K562 (cell line): Measurements from ENCODE around the gene MEIS2. TPM values are rescaled to one million over a fixed set of nuclear protein-coding genes. Genes with fewer than 3 reads are reported as not detected.

Source experiments
- ATAC-seq: fragments of 200-7000 bp; cut with Tn5 transposase; 3 replicates; pipeline ENCODE4 v1.9.1; 2020; ENCODE audit warnings: moderate library complexity
- BruUV-seq: library from RNA; stranded (reverse); fragments of 400-500 nt; replicated peaks from 2 replicates; lab custom pipeline; 2021; lab: Mats Ljungman, UMichigan
- CTCF ChIA-PET: fragments of 300-600 bp; formaldehyde crosslinking; extraction: SDS; loops from one replicate; lab custom pipeline; 2021; ENCODE audit warnings: low intra/inter-chr PET ratio; lab: Yijun Ruan, JAX
- POLR2A ChIA-PET: fragments of 300-600, 350-650 bp; sonication (Branson Sonifier 250); formaldehyde crosslinking; extraction: SDS; loops from one replicate; lab custom pipeline; 2021; ENCODE audit warnings: antibody characterized with exemption, inconsistent platforms; lab: Yijun Ruan, JAX
- DNase-seq, 4 experiments: peaks; one replicate each; pipeline versions ENCODE4 v3.0.0 to v3.0.0-alpha.2; 2011 to 2018; ENCODE audit warnings: low spot score in 3 of 4, mixed read lengths in 3 of 4; ENCODE audit errors: extremely low read depth in 1 of 4
- FAIRE-seq: peaks from 2 replicates; lab custom pipeline; 2011; peaks lifted over from hg19 to GRCh38; lab: Jason Lieb, UNC
- H2AFZ ChIP-seq: 2 replicates; pipeline ENCODE4 v1.6.0; 2011; ENCODE audit warnings: low read depth, low read length, control low read depth, inconsistent platforms
- H3K27ac ChIP-seq: fragments of 200-600 bp; 3 replicates; pipeline ENCODE4 v1.8.0; 2011; ENCODE audit warnings: low read depth, mild to moderate bottlenecking, control low read depth, inconsistent platforms, low read length, moderate library complexity, mixed read lengths; ENCODE audit errors: extremely low read depth
- H3K27me3 ChIP-seq, 2 experiments: fragments of 300-600 bp in 1 of 2; 2 replicates in 1 of 2; 3 replicates in 1 of 2; pipeline versions ENCODE4 v1.6.0 to v1.8.0; 2011; ENCODE audit warnings: inconsistent platforms in 2 of 2, low read length in 2 of 2, mild to moderate bottlenecking in 1 of 2, mixed read lengths in 1 of 2, moderate library complexity in 1 of 2; ENCODE audit not compliant: control insufficient read depth in 2 of 2, insufficient read depth in 2 of 2
- H3K36me3 ChIP-seq: fragments of 300-600 bp; 3 replicates; pipeline ENCODE4 v1.8.0; 2011; ENCODE audit warnings: mild to moderate bottlenecking, low read length, inconsistent platforms; ENCODE audit not compliant: control insufficient read depth, insufficient read depth
- H3K4me1 ChIP-seq, 2 experiments: fragments of 200-600 bp in 1 of 2; replicated peaks in 1 of 2; 2 replicates in 1 of 2; 3 replicates in 1 of 2; pipeline versions ENCODE4 v1.5.1 to v1.8.0; 2011; ENCODE audit warnings: inconsistent platforms in 2 of 2, low read length in 2 of 2, mild to moderate bottlenecking in 1 of 2, mixed read lengths in 1 of 2, moderate library complexity in 1 of 2; ENCODE audit not compliant: control insufficient read depth in 2 of 2, insufficient read depth in 2 of 2
- H3K4me2 ChIP-seq: 2 replicates; pipeline ENCODE4 v1.6.1; 2011; ENCODE audit warnings: low read length, control low read depth, inconsistent platforms, mixed read lengths; ENCODE audit not compliant: insufficient read depth
- H3K4me3 ChIP-seq: fragments of 200-600 bp; sonication (generic), shearing (Covaris generic); 2 replicates; pipeline ENCODE4 v1.5.1; 2016; ENCODE audit warnings: control low read depth, inconsistent platforms
- H3K79me2 ChIP-seq: fragments of 200-600 bp; 3 replicates; pipeline ENCODE4 v1.8.0; 2011; ENCODE audit warnings: low read length, inconsistent platforms; ENCODE audit not compliant: control insufficient read depth, insufficient read depth
- H3K9ac ChIP-seq, 2 experiments: 2 replicates each; pipeline versions ENCODE4 v1.6.0 to v1.6.1; 2011; ENCODE audit warnings: low read depth in 2 of 2, low read length in 2 of 2, control low read depth in 1 of 2, inconsistent platforms in 1 of 2, mild to moderate bottlenecking in 1 of 2, mixed read lengths in 1 of 2; ENCODE audit not compliant: insufficient read depth in 1 of 2
- H3K9me1 ChIP-seq: one replicate; pipeline ENCODE4 v1.6.0; 2011; ENCODE audit warnings: inconsistent platforms, mild to moderate bottlenecking, low read length, moderate library complexity; ENCODE audit not compliant: control insufficient read depth, insufficient read depth
- H3K9me3 ChIP-seq: replicated peaks from 2 replicates; pipeline ENCODE4 v1.5.1; 2011; ENCODE audit warnings: low read depth, low read length, inconsistent platforms; ENCODE audit not compliant: control insufficient read depth, insufficient read depth
- H4K20me1 ChIP-seq: replicated peaks from 2 replicates; pipeline ENCODE4 v1.6.1; 2011; ENCODE audit warnings: low read length, inconsistent platforms, mixed read lengths; ENCODE audit not compliant: control insufficient read depth, insufficient read depth
- ADNP ChIP-seq: fragments of 200-800 bp; sonication (Bioruptor generic); IDR thresholded peaks from 2 replicates; pipeline ENCODE4 v1.6.1; 2016; ENCODE audit warnings: missing genetic modification characterization, missing compliant biosample characterization
- BCL6 ChIP-seq: fragments of 250-450 bp; sonication (Bioruptor Pico); IDR thresholded peaks from 2 replicates; pipeline ENCODE4 v1.4.0; 2020
- HMGN3 ChIP-seq: IDR thresholded peaks from 2 replicates; pipeline ENCODE4 v1.6.1; 2011; ENCODE audit warnings: borderline replicate concordance, low read depth, mild to moderate bottlenecking, mixed read lengths, low read length; ENCODE audit not compliant: insufficient read length; ENCODE audit errors: extremely low read depth
- JUND ChIP-seq, 2 experiments: IDR thresholded peaks; 2 replicates in 1 of 2; 3 replicates in 1 of 2; pipeline ENCODE4 v1.6.1; 2011; ENCODE audit warnings: borderline replicate concordance in 2 of 2, low read depth in 2 of 2, low read length in 2 of 2, improper control_type of control experiment in 1 of 2, missing biosample characterization in 1 of 2, missing genetic modification characterization in 1 of 2, missing genetic modification reagents in 1 of 2
- KAT2B ChIP-seq: IDR thresholded peaks from one replicate; pipeline ENCODE4 v1.6.1; 2012; ENCODE audit warnings: low read depth, mild to moderate bottlenecking, control low read depth, inconsistent platforms, low read length, moderate library complexity
- POLR2AphosphoS5 ChIP-seq: IDR thresholded peaks from 2 replicates; pipeline ENCODE4 v1.6.1; 2011; ENCODE audit warnings: mild to moderate bottlenecking, low read depth, low read length, moderate library complexity; ENCODE audit not compliant: control insufficient read depth, insufficient read depth
- SMARCC2 ChIP-seq: fragments of 450-650 bp; IDR thresholded peaks from 2 replicates; pipeline ENCODE4 v1.6.1; 2017; ENCODE audit warnings: antibody characterized with exemption, moderate library complexity, mild to moderate bottlenecking, low read depth
- SUPT5H ChIP-seq: fragments of 450-650 bp; IDR thresholded peaks from 2 replicates; pipeline ENCODE4 v1.6.1; 2016
- ZNF436 ChIP-seq: fragments of 250-450, 450-650 bp; sonication (Bioruptor Pico); formaldehyde crosslinking; IDR thresholded peaks from 2 replicates; pipeline ENCODE4 v1.7.0; 2020; ENCODE audit warnings: mild to moderate bottlenecking
- ZNF644 ChIP-seq: fragments of 200-800 bp; sonication (Bioruptor generic); IDR thresholded peaks from 2 replicates; pipeline ENCODE4 v1.6.1; 2016; ENCODE audit warnings: low read depth, missing genetic modification characterization, missing compliant biosample characterization
- WGBS: fragments of 100-300 bp; shearing (Covaris generic); methylation state at CpG from one replicate; pipeline ENCODE4 v1.1.6; 2016; ENCODE audit warnings: low coverage, mixed read lengths; ENCODE audit not compliant: insufficient coverage; ENCODE audit errors: missing lambda C conversion rate; 5-methylcytosine and 5-hydroxymethylcytosine counted together
- in situ Hi-C: fragments of 300-500 bp; cut with MboI; formaldehyde crosslinking; loops from 4 replicates; pipeline ENCODE4 v1.15.0; 2018; ENCODE audit warnings: inconsistent platforms, mixed read lengths
- intact Hi-C: fragments of 100-400 bp; cut with micrococcal nuclease; formaldehyde crosslinking; loops from 2 replicates; pipeline ENCODE4 v1.14.2; 2022
- polyA plus RNA-seq, 8 experiments: library from polyadenylated mRNA; depleted of rRNA in 4 of 8; stranded (reverse) in 5 of 8; unstranded in 3 of 8; fragments of >200 nt; fragmentation: Nextera tagmentation in 2 of 8; fragmentation: Illumina TruSeq in 1 of 8; extraction: Ambion mirVana in 2 of 8; extraction: Trizol in 1 of 8; gene quantifications; 2 replicates each; pipeline versions ENCODE4 v1.2.1 to v1.2.3, GENCODE V29; 2011 to 2014; ENCODE audit warnings: inconsistent platforms in 1 of 8, missing spikeins in 1 of 8
- total RNA-seq, 7 experiments: library from RNA; depleted of rRNA in 6 of 7; stranded (reverse); fragments of >200 nt in 6 of 7; fragmentation: Illumina TruSeq in 2 of 7; extraction: Trizol in 2 of 7; gene quantifications; 2 replicates each; pipeline versions ENCODE4 v1.2.1 to v1.2.3, GENCODE V29; 2011 to 2021; ENCODE audit warnings: low replicate concordance in 1 of 7
- TF ChIP-seq, protein P1 (sequence below): fragments of 250-450 bp; sonication (Bioruptor Pico); IDR thresholded peaks from 2 replicates; pipeline ENCODE4 v1.5.0; 2021; ENCODE audit warnings: mild to moderate bottlenecking, borderline replicate concordance
- TF ChIP-seq, protein P2 (sequence below), 3 experiments: IDR thresholded peaks in 2 of 3; conservative IDR thresholded peaks in 1 of 3; 2 replicates each; pipeline ENCODE4 v1.5.1; 2011 to 2012; ENCODE audit warnings: low read length in 3 of 3, mild to moderate bottlenecking in 3 of 3, control low read depth in 2 of 3, improper control_type of control experiment in 1 of 3, inconsistent platforms in 1 of 3, low read depth in 1 of 3, mixed read lengths in 1 of 3, moderate library complexity in 1 of 3; ENCODE audit not compliant: insufficient read depth in 2 of 3
- TF ChIP-seq, protein P3 (sequence below), 3 experiments: fragments of 200-800 bp in 1 of 3; fragments of 250-450 bp in 1 of 3; fragments of 450-650 bp in 1 of 3; sonication (Bioruptor Pico) in 1 of 3; sonication (Bioruptor generic) in 1 of 3; formaldehyde crosslinking in 1 of 3; IDR thresholded peaks; 2 replicates each; pipeline versions ENCODE4 v1.6.1 to v1.8.0; 2016 to 2022; ENCODE audit warnings: mild to moderate bottlenecking in 2 of 3, missing genetic modification characterization in 2 of 3, missing compliant biosample characterization in 1 of 3, moderate library complexity in 1 of 3

The MEIS2 gene
- total and polyA plus RNA-seq, 9 of the 15 experiments (the other 6 are each of a cell fraction or from before 2014, with no cell fraction given) = 7.5 to 64.2 (median 22.3) TPM

DNA sequence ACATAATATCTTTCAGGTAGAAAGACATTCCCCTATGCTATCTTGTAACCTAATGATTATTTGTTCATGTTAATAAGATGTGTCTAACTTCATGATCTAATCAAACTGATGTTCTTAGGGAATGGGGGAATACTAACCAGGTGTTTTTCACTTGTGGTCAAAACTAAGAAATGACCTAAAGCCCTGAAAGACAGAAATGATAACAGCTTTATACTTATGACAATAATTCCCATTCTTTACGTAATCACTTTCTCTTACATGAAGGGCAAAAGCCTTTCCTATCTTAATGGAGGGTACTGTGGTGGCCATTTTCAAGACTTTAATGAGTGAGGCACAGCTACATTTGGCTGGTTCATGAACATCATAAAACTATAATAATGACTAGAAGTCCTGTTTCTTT lies 33.9 kb upstream of the MEIS2 start:
- no peaks in the 10 kb centered on the region for H3K9me1 ChIP-seq
- no peaks in the 10 kb centered on the region for H3K9me3 ChIP-seq
- H3K4me2 ChIP-seq = no peak overlapping the region
- in situ Hi-C loops (loop anchor here (25.0 kb wide), 1 partner anchor 1847 kb away; no protein-coding TSS in a partner anchor), intact Hi-C loops (loop anchor here (1.0 to 10.0 kb wide), 3 partner anchors 633 to 1619 kb away; no protein-coding TSS in a partner anchor)
- POLR2A ChIA-PET = no interaction called here
- DNase-seq (no peak), ATAC-seq (no peak), FAIRE-seq (no peak)
- WGBS = 6% methylated on average over 1 of the region's 1 CpG
- H2AFZ ChIP-seq = no peak overlapping the region
- CTCF ChIA-PET = interaction anchor here (1.2 to 3.0 kb wide), 3 partner anchors 250 to 1615 kb away, joined by 3 to 48 read pairs (median 6); no protein-coding TSS in a partner anchor
- BruUV-seq = no TSS peak
- H3K36me3 ChIP-seq = no peaks in the 10 kb centered on the region
- no peaks in the 10 kb centered on the region for H3K4me1 ChIP-seq
- no peaks in the 10 kb centered on the region for H4K20me1 ChIP-seq
- no peak overlapping the region for H3K9ac ChIP-seq
- no peak overlapping the region for H3K27ac ChIP-seq
- H3K79me2 ChIP-seq = no peaks in the 10 kb centered on the region
- H3K27me3 ChIP-seq = no peaks in the 10 kb centered on the region; a peak in 1 of 5 replicates
- H3K4me3 ChIP-seq = no peak overlapping the region
- no peak for TF ChIP-seq BCL6
- TF ChIP-seq, protein P1, sequence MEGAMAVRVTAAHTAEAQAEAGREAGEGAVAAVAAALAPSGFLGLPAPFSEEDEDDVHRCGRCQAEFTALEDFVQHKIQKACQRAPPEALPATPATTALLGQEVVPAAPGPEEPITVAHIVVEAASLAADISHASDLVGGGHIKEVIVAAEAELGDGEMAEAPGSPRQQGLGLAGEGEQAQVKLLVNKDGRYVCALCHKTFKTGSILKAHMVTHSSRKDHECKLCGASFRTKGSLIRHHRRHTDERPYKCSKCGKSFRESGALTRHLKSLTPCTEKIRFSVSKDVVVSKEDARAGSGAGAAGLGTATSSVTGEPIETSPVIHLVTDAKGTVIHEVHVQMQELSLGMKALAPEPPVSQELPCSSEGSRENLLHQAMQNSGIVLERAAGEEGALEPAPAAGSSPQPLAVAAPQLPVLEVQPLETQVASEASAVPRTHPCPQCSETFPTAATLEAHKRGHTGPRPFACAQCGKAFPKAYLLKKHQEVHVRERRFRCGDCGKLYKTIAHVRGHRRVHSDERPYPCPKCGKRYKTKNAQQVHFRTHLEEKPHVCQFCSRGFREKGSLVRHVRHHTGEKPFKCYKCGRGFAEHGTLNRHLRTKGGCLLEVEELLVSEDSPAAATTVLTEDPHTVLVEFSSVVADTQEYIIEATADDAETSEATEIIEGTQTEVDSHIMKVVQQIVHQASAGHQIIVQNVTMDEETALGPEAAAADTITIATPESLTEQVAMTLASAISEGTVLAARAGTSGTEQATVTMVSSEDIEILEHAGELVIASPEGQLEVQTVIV (CRISPR knock-in tag) = no peak
- TF ChIP-seq POLR2AphosphoS5 = no peak
- TF ChIP-seq KAT2B = no peak
- no peak for TF ChIP-seq ZNF644 (tag)
- TF ChIP-seq ZNF436 (CRISPR knock-in tag) = no peak
- TF ChIP-seq, protein P2, sequence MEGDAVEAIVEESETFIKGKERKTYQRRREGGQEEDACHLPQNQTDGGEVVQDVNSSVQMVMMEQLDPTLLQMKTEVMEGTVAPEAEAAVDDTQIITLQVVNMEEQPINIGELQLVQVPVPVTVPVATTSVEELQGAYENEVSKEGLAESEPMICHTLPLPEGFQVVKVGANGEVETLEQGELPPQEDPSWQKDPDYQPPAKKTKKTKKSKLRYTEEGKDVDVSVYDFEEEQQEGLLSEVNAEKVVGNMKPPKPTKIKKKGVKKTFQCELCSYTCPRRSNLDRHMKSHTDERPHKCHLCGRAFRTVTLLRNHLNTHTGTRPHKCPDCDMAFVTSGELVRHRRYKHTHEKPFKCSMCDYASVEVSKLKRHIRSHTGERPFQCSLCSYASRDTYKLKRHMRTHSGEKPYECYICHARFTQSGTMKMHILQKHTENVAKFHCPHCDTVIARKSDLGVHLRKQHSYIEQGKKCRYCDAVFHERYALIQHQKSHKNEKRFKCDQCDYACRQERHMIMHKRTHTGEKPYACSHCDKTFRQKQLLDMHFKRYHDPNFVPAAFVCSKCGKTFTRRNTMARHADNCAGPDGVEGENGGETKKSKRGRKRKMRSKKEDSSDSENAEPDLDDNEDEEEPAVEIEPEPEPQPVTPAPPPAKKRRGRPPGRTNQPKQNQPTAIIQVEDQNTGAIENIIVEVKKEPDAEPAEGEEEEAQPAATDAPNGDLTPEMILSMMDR (IDR thresholded peaks at IDR 0.05 in 2 of 3, conservative IDR thresholded peaks at IDR 0.05 in 1 of 3; ENCODE audit: insufficient read depth in 2 of 3, low read depth in 1 of 3, low read length in 3 of 3) = no peak
- no peak for TF ChIP-seq HMGN3
- no peak for TF ChIP-seq SMARCC2
- TF ChIP-seq SUPT5H = no peak
- TF ChIP-seq, protein P3, sequence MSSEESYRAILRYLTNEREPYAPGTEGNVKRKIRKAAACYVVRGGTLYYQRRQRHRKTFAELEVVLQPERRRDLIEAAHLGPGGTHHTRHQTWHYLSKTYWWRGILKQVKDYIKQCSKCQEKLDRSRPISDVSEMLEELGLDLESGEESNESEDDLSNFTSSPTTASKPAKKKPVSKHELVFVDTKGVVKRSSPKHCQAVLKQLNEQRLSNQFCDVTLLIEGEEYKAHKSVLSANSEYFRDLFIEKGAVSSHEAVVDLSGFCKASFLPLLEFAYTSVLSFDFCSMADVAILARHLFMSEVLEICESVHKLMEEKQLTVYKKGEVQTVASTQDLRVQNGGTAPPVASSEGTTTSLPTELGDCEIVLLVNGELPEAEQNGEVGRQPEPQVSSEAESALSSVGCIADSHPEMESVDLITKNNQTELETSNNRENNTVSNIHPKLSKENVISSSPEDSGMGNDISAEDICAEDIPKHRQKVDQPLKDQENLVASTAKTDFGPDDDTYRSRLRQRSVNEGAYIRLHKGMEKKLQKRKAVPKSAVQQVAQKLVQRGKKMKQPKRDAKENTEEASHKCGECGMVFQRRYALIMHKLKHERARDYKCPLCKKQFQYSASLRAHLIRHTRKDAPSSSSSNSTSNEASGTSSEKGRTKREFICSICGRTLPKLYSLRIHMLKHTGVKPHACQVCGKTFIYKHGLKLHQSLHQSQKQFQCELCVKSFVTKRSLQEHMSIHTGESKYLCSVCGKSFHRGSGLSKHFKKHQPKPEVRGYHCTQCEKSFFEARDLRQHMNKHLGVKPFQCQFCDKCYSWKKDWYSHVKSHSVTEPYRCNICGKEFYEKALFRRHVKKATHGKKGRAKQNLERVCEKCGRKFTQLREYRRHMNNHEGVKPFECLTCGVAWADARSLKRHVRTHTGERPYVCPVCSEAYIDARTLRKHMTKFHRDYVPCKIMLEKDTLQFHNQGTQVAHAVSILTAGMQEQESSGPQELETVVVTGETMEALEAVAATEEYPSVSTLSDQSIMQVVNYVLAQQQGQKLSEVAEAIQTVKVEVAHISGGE (CRISPR knock-in tag; IDR thresholded peaks at IDR 0.05) = no peak
- no peak for TF ChIP-seq JUND (IDR thresholded peaks at IDR 0.05; ENCODE audit: borderline replicate concordance, low read depth, low read length)
- TF ChIP-seq JUND (tag; IDR thresholded peaks at IDR 0.05; ENCODE audit: borderline replicate concordance, low read depth, low read length) = no peak
- no peak for TF ChIP-seq ADNP (tag)
